CD4-positive, alpha-beta T cell (primary cell): Measurements from ENCODE around the gene HNRNPAB. TPM values are rescaled to one million over a fixed set of nuclear protein-coding genes. Genes with fewer than 3 reads are reported as not detected.

Experiments used
- ATAC-seq: fragments of 200-7000 bp; cut with Tn5 transposase; one replicate; pipeline ENCODE4 v1.10.0; 2022; ENCODE audit warnings: mild to moderate bottlenecking; ENCODE audit not compliant: poor library complexity
- CTCF ChIA-PET: fragments of 350-600 bp; sonication (Branson Sonifier 250); formaldehyde crosslinking; loops from one replicate; lab custom pipeline; 2021; ENCODE audit warnings: antibody characterized with exemption, inconsistent platforms; lab: Charles Lee
- POLR2A ChIA-PET: fragments of 350-600 bp; sonication (Branson Sonifier 250); formaldehyde crosslinking; loops from one replicate; lab custom pipeline; 2021; ENCODE audit warnings: antibody characterized with exemption, inconsistent platforms; lab: Charles Lee
- DNase-seq, 14 experiments: peaks; one replicate each; pipeline ENCODE4 v3.0.0-alpha.2; 2013 to 2020; ENCODE audit warnings: mixed read lengths in 2 of 14
- H3K27ac ChIP-seq, 2 donors: one replicate each; pipeline versions ENCODE4 v1.5.1 to v1.7.0; 2013; ENCODE audit warnings: low read length in 2 of 2, low read depth in 1 of 2, mild to moderate bottlenecking in 1 of 2
- H3K27me3 ChIP-seq, 2 experiments: 1 replicate in 1 of 2; 2 replicates in 1 of 2; pipeline versions ENCODE4 v1.6.1 to v1.7.0; 2013; ENCODE audit warnings: low read length in 2 of 2, control low read depth in 1 of 2, mild to moderate bottlenecking in 1 of 2, moderate library complexity in 1 of 2; ENCODE audit not compliant: insufficient read depth in 2 of 2, control insufficient read depth in 1 of 2
- H3K36me3 ChIP-seq: one replicate; pipeline ENCODE4 v1.6.1; 2013; ENCODE audit warnings: low read length, control low read depth; ENCODE audit not compliant: insufficient read depth
- H3K4me1 ChIP-seq: one replicate; pipeline ENCODE4 v1.6.1; 2013; ENCODE audit warnings: low read length, control low read depth; ENCODE audit not compliant: insufficient read depth
- H3K4me3 ChIP-seq: one replicate; pipeline ENCODE4 v1.5.1; 2013; ENCODE audit warnings: mild to moderate bottlenecking, low read length, moderate library complexity
- H3K9me3 ChIP-seq, 2 experiments: 1 replicate in 1 of 2; 2 replicates in 1 of 2; pipeline versions ENCODE4 v1.6.1 to v1.7.0; 2013; ENCODE audit warnings: low read length in 2 of 2, mild to moderate bottlenecking in 2 of 2, control low read depth in 1 of 2, moderate library complexity in 1 of 2; ENCODE audit not compliant: control insufficient read depth in 1 of 2, insufficient read depth in 1 of 2
- H3K27ac Mint-ChIP-seq: one replicate; pipeline ENCODE4 v1.8.0; 2020; ENCODE audit warnings: mixed read lengths
- H3K27me3 Mint-ChIP-seq: one replicate; pipeline ENCODE4 v1.8.0; 2021; ENCODE audit warnings: mixed read lengths
- H3K36me3 Mint-ChIP-seq: one replicate; pipeline ENCODE4 v1.8.0; 2021; ENCODE audit warnings: low read depth, mixed read lengths
- H3K4me1 Mint-ChIP-seq: one replicate; pipeline ENCODE4 v1.8.0; 2021; ENCODE audit warnings: low read depth, mixed read lengths
- H3K4me3 Mint-ChIP-seq: one replicate; pipeline ENCODE4 v1.8.0; 2020; ENCODE audit warnings: mild to moderate bottlenecking, mixed read lengths
- H3K9me3 Mint-ChIP-seq: one replicate; pipeline ENCODE4 v1.8.0; 2020; ENCODE audit warnings: mixed read lengths
- intact Hi-C, 2 experiments: fragments of 100-400 bp; cut with DNase I in 1 of 2; cut with micrococcal nuclease in 1 of 2; formaldehyde crosslinking; loops; one replicate each; pipeline versions ENCODE4 v1.15.1 to v1.9.0; 2023 to 2025; cut with DNase I, micrococcal nuclease
- total RNA-seq, 174 experiments: library from RNA in 2 of 174; stranded (reverse) in 2 of 174; gene quantifications; one replicate each; pipeline ENCODE4 v1.2.3 and lab custom pipeline; 2021 to 2026
- TF ChIP-seq, protein P1 (sequence below): fragments of 200-600 bp; IDR thresholded peaks from one replicate; pipeline ENCODE4 v1.8.0; 2022; ENCODE audit warnings: antibody characterized with exemption, mild to moderate bottlenecking

Gene HNRNPAB
- total RNA-seq, 2 experiments from 2014 or later, result 63.6 to 68.9 TPM

DNA sequence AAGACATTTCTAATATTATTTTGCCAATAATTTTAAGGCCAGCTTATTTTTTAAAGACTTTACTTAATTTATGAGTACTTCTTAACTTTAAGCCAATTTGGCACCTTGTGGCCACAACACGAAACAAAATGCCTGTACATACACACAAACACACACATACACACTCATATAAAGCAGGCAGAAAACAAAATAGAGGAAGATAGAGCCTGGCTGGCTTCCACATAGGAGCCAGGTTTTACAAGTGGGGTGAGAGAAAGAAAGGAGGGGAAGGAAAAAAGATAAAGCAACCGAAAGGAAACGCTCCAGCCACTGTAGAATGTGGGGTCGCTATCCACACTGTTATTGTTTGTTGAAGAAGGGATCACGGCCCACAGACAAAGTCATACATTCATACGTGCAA lies 27.5 kb upstream of the HNRNPAB start:
- H3K4me3 ChIP-seq, result no peak overlapping the region
- Mint-ChIP-seq H3K36me3 (no peaks in the 10 kb centered on the region), H3K27me3 (peaks cover 6% of the 10 kb centered on the region), H3K9me3 (no peaks in the 10 kb centered on the region), H3K27ac (no peak overlapping the region), H3K4me3 (no peak overlapping the region), H3K4me1 (no peaks in the 10 kb centered on the region)
- H3K36me3 ChIP-seq, result no peaks in the 10 kb centered on the region
- intact Hi-C loops, result no loop called here
- TF ChIP-seq, protein P1, sequence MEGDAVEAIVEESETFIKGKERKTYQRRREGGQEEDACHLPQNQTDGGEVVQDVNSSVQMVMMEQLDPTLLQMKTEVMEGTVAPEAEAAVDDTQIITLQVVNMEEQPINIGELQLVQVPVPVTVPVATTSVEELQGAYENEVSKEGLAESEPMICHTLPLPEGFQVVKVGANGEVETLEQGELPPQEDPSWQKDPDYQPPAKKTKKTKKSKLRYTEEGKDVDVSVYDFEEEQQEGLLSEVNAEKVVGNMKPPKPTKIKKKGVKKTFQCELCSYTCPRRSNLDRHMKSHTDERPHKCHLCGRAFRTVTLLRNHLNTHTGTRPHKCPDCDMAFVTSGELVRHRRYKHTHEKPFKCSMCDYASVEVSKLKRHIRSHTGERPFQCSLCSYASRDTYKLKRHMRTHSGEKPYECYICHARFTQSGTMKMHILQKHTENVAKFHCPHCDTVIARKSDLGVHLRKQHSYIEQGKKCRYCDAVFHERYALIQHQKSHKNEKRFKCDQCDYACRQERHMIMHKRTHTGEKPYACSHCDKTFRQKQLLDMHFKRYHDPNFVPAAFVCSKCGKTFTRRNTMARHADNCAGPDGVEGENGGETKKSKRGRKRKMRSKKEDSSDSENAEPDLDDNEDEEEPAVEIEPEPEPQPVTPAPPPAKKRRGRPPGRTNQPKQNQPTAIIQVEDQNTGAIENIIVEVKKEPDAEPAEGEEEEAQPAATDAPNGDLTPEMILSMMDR, result no peak
- ATAC-seq (no peak), DNase-seq (no peak)
- no peaks in the 10 kb centered on the region for H3K4me1 ChIP-seq
- H3K27me3 ChIP-seq, result no peaks in the 10 kb centered on the region
- CTCF ChIA-PET, result no interaction called here
- H3K27ac ChIP-seq, result no peak overlapping the region
- POLR2A ChIA-PET, result no interaction called here
- H3K9me3 ChIP-seq, result no peaks in the 10 kb centered on the region

DNA sequence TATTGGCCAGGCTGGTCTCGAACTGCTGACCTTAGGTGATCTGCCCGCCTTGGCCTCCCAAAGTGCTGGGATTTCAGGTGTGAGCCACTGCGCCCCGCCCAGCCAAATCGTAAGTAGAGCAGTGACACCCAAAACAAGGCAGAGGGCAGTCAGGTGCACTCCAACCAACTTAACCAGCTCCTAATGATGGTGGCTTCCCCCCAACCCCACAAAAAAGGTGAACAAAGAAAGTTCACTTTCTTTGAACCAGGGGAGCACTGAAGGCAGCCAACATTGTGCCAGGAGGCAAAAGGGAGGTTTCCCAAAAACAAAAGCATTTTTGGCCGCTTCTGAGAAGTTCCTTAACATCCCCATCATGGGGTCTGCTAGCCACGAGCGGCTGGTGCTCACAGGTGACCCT lies 26.8 kb upstream of the HNRNPAB start:
- Mint-ChIP-seq H3K9me3 (no peaks in the 10 kb centered on the region), H3K4me1 (peaks cover 7% of the 10 kb centered on the region), H3K36me3 (no peaks in the 10 kb centered on the region), H3K27ac (no peak overlapping the region), H3K27me3 (peaks cover 6% of the 10 kb centered on the region), H3K4me3 (no peak overlapping the region)
- TF ChIP-seq, protein P1, result no peak
- intact Hi-C loops, result no loop called here
- H3K4me1 ChIP-seq, result peaks cover 5% of the 10 kb centered on the region
- H3K27me3 ChIP-seq, result no peaks in the 10 kb centered on the region
- H3K36me3 ChIP-seq, result no peaks in the 10 kb centered on the region
- ChIA-PET POLR2A (no interaction called here), CTCF (no interaction called here)
- no peaks in the 10 kb centered on the region for H3K9me3 ChIP-seq
- H3K27ac ChIP-seq, result no peak overlapping the region
- no peak overlapping the region for H3K4me3 ChIP-seq
- DNase-seq, result no peak
- ATAC-seq, result no peak

- H3K4me1 Mint-ChIP-seq, result peaks cover 7% of the 10 kb centered on the region
- no peaks in the 10 kb centered on the region for H3K9me3 Mint-ChIP-seq
- no peak overlapping the region for H3K27ac Mint-ChIP-seq
- H3K27ac ChIP-seq, result no peak overlapping the region
- H3K27me3 ChIP-seq, result no peaks in the 10 kb centered on the region
- intact Hi-C loops, result no loop called here
- no peaks in the 10 kb centered on the region for H3K36me3 Mint-ChIP-seq
- CTCF ChIA-PET, result no interaction called here
- H3K36me3 ChIP-seq, result no peaks in the 10 kb centered on the region
- H3K27me3 Mint-ChIP-seq, result peaks cover 6% of the 10 kb centered on the region
- H3K9me3 ChIP-seq, result no peaks in the 10 kb centered on the region
- DNase-seq (no peak), ATAC-seq (no peak)
- H3K4me1 ChIP-seq, result peaks cover 5% of the 10 kb centered on the region
- no peak overlapping the region for H3K4me3 ChIP-seq
- POLR2A ChIA-PET, result no interaction called here
- H3K4me3 Mint-ChIP-seq, result no peak overlapping the region
- TF ChIP-seq, protein P1, result no peak
Measured at GRCh38 chr5:178180141-178180863, 24.0 kb upstream of the HNRNPAB start.
